HEK293T (cell line): ENCODE measurements around the gene HCN4.

ENCODE experiments used
- FOXA1 ChIP-seq: fragments of 450-650 bp; IDR thresholded peaks from 2 replicates; pipeline ENCODE4 v1.6.1; 2016; ENCODE audit warnings: mild to moderate bottlenecking
- FOXM1 ChIP-seq: fragments of 450-650 bp; IDR thresholded peaks from 2 replicates; pipeline ENCODE4 v1.6.1; 2017; ENCODE audit warnings: mild to moderate bottlenecking, borderline replicate concordance

- TF ChIP-seq FOXA1 (no peak), FOXM1 (no peak)
Observed at GRCh38 chr15:73357999-73358665, 10.6 kb downstream of the HCN4 start.
